Tongue (tissue), 2 donors: ENCODE results near the gene SERINC3. TPM values are rescaled to one million over a fixed set of nuclear protein-coding genes. Genes with fewer than 3 reads are reported as not detected.

Source experiments
- DNase-seq: peaks from one replicate; pipeline ENCODE4 v3.0.0-alpha.2; 2015
- total RNA-seq: library from RNA; depleted of rRNA; stranded (reverse); fragments of >200 nt; gene quantifications from one replicate; pipeline ENCODE4 v1.2.3, GENCODE V29; 2014

Gene SERINC3
- total RNA-seq, 1 donor from 2014 or later: 42.9 TPM

- no peak for DNase-seq
Observed at GRCh38 chr20:44532259-44532980, 10.6 kb upstream of the SERINC3 start.

GRCh38 chr20:44528309-44528708 is 6.4 kb upstream of the SERINC3 start:
- no peak for DNase-seq

GRCh38 chr20:44527716-44528199 is 5.9 kb upstream of the SERINC3 start:
- DNase-seq: no peak

GRCh38 chr20:44526129-44526528 is 4.3 kb upstream of the SERINC3 start:
- DNase-seq: no peak

GRCh38 chr20:44523746-44524145 is 1.9 kb upstream of the SERINC3 start:
- no peak for DNase-seq

GRCh38 chr20:44522841-44523240 is 971 bp upstream of the SERINC3 start:
- DNase-seq: no peak

GRCh38 chr20:44520881-44521280 is 989 bp downstream of the SERINC3 start:
- DNase-seq: no peak

GRCh38 chr20:44518248-44518647 is 3.6 kb downstream of the SERINC3 start:
- no peak for DNase-seq

GRCh38 chr20:44517454-44517853 is 4.4 kb downstream of the SERINC3 start:
- DNase-seq: no peak

GRCh38 chr20:44516491-44516890 is 5.4 kb downstream of the SERINC3 start:
- no peak for DNase-seq

- no peak for DNase-seq
Observed at GRCh38 chr20:44513871-44514270, 8.0 kb downstream of the SERINC3 start.

GRCh38 chr20:44509762-44510161 is 12.1 kb downstream of the SERINC3 start:
- no peak for DNase-seq

- DNase-seq: no peak
Observed at GRCh38 chr20:44504402-44505307, 17.2 kb downstream of the SERINC3 start.

GRCh38 chr20:44502968-44503367 is 18.9 kb downstream of the SERINC3 start:
- DNase-seq: no peak

- no peak for DNase-seq
Observed at GRCh38 chr20:44501448-44501847, 20.4 kb downstream of the SERINC3 start.

GRCh38 chr20:44500221-44500620 is 21.6 kb downstream of the SERINC3 start:
- no peak for DNase-seq

GRCh38 chr20:44497761-44498160 is 24.1 kb downstream of the SERINC3 start:
- no peak for DNase-seq

GRCh38 chr20:44496976-44497375 is 24.9 kb downstream of the SERINC3 start:
- DNase-seq: no peak

GRCh38 chr20:44495802-44496481 is 25.9 kb downstream of the SERINC3 start:
- no peak for DNase-seq

GRCh38 chr20:44495257-44495656 is 26.6 kb downstream of the SERINC3 start:
- no peak for DNase-seq

- no peak for DNase-seq
Observed at GRCh38 chr20:44494681-44495080, 27.2 kb downstream of the SERINC3 start.

GRCh38 chr20:44494266-44494665 is 27.6 kb downstream of the SERINC3 start:
- DNase-seq: no peak
